ACHN (cell line): ENCODE data around the gene EXOC5.

Source experiments
- DNase-seq: peaks from one replicate; pipeline ENCODE4 v3.0.0-alpha.2; 2015
- in situ Hi-C: cut with HindIII; loops from 2 replicates; pipeline ENCODE4 v1.10.0; 2017; ENCODE audit warnings: low sequenced_read_pairs, low pct_ligation_motif_present, low pct_unique_long_range_greater_than_20kb

Gene EXOC5

GRCh38 chr14:57268161-57269069, at the start of gene EXOC5, which contains the start of gene AP5M1:
EXOC5 (minus strand) TSS chr14:57268905; CDS start chr14:57268648, 257 bp downstream.
AP5M1 (plus strand) TSS chr14:57268971; CDS start chr14:57269315, 344 bp downstream.
- in situ Hi-C loops, result no loop called here
- DNase-seq, result peak; percentile 92

GRCh38 chr14:57317248-57317833, 48.6 kb upstream of the EXOC5 start:
- peak; percentile 76 for DNase-seq
- in situ Hi-C loops, result no loop called here

GRCh38 chr14:57314396-57315089, 45.8 kb upstream of the EXOC5 start:
- in situ Hi-C loops, result no loop called here
- no peak for DNase-seq

- in situ Hi-C loops, result no loop called here
Measured at GRCh38 chr14:57302883-57303282, 34.2 kb upstream of the EXOC5 start.

GRCh38 chr14:57299511-57299910, 30.8 kb upstream of the EXOC5 start:
- in situ Hi-C loops, result no loop called here
- DNase-seq, result no peak

More at GRCh38 chr14:57302883-57303282, 34.2 kb upstream of the EXOC5 start:
- DNase-seq, result no peak

- in situ Hi-C loops, result no loop called here
- DNase-seq, result no peak
Measured at GRCh38 chr14:57297852-57298251, 29.1 kb upstream of the EXOC5 start.

- in situ Hi-C loops, result no loop called here
- no peak for DNase-seq
Measured at GRCh38 chr14:57295239-57295638, 26.5 kb upstream of the EXOC5 start.

GRCh38 chr14:57293866-57294837, 25.4 kb upstream of the EXOC5 start:
- DNase-seq, result peak; percentile 16
- in situ Hi-C loops, result no loop called here

- in situ Hi-C loops, result no loop called here
- DNase-seq, result no peak
Measured at GRCh38 chr14:57291692-57292647, 23.3 kb upstream of the EXOC5 start.

GRCh38 chr14:57290751-57291150, 22.0 kb upstream of the EXOC5 start:
- in situ Hi-C loops, result no loop called here
- no peak for DNase-seq

GRCh38 chr14:57287745-57288144, 19.0 kb upstream of the EXOC5 start:
- DNase-seq, result no peak
- in situ Hi-C loops, result no loop called here

GRCh38 chr14:57277062-57277461, 8.4 kb upstream of the EXOC5 start:
- DNase-seq, result no peak
- in situ Hi-C loops, result no loop called here

GRCh38 chr14:57275023-57275664, 6.4 kb upstream of the EXOC5 start:
- in situ Hi-C loops, result no loop called here
- no peak for DNase-seq

- in situ Hi-C loops, result no loop called here
- no peak for DNase-seq
Measured at GRCh38 chr14:57274551-57274950, 5.8 kb upstream of the EXOC5 start.

- no peak for DNase-seq
- in situ Hi-C loops, result no loop called here
Measured at GRCh38 chr14:57273236-57273635, 4.5 kb upstream of the EXOC5 start.

- in situ Hi-C loops, result no loop called here
- DNase-seq, result no peak
Measured at GRCh38 chr14:57266065-57266464, 2.6 kb downstream of the EXOC5 start.

- in situ Hi-C loops, result no loop called here
- DNase-seq, result no peak
Measured at GRCh38 chr14:57262117-57262516, 6.6 kb downstream of the EXOC5 start.
